HCT116 (cell line): ENCODE results near the gene AUTS2. TPM values are rescaled to one million over a fixed set of nuclear protein-coding genes. Genes with fewer than 3 reads are reported as not detected.

ENCODE experiments used
- ATAC-seq: fragments of 200-7000 bp; cut with Tn5 transposase; 2 replicates; pipeline ENCODE4 v1.9.1; 2020; ENCODE audit warnings: mild to moderate bottlenecking, moderate library complexity
- BruUV-seq: library from RNA; stranded (reverse); fragments of 400-500 nt; replicated peaks from 2 replicates; lab custom pipeline; 2021; lab: Mats Ljungman, UMichigan
- CTCF ChIA-PET: fragments of 300-600 bp; sonication (Branson Sonifier 250); formaldehyde crosslinking; loops from one replicate; lab custom pipeline; 2021; ENCODE audit warnings: antibody characterized with exemption; lab: Charles Lee
- POLR2A ChIA-PET: fragments of 300-600, 350-600 bp; sonication (Branson Sonifier 250); formaldehyde crosslinking; loops from one replicate; lab custom pipeline; 2021; ENCODE audit warnings: antibody characterized with exemption; lab: Charles Lee
- RAD21 ChIA-PET, 2 experiments: fragments of 300-600 bp; sonication (Branson Sonifier 250); formaldehyde crosslinking; loops; one replicate each; lab custom pipeline; 2023; ENCODE audit warnings: low total read pairs in 2 of 2; ENCODE audit not compliant: uncharacterized antibody in 2 of 2, unreplicated experiment in 2 of 2, low non-redundant PET in 1 of 2; lab: Charles Lee
- DNase-seq: peaks from one replicate; pipeline ENCODE4 v3.0.0-alpha.2; 2010; ENCODE audit warnings: low read depth, low spot score
- H2AFZ ChIP-seq: fragments of 200-600 bp; shearing (Covaris generic), sonication (generic); 2 replicates; pipeline ENCODE4 v1.6.1; 2017; ENCODE audit warnings: low read depth, mixed run types, mixed read lengths, antibody characterized with exemption, low read length; ENCODE audit not compliant: poor library complexity, severe bottlenecking
- H3K27ac ChIP-seq: 2 replicates; pipeline ENCODE4 v1.5.1; 2012; ENCODE audit warnings: low read depth, low read length
- H3K27me3 ChIP-seq: fragments of 200-600 bp; sonication (generic); 2 replicates; pipeline ENCODE4 v1.6.1; 2016; ENCODE audit warnings: mixed run types, low read length, mixed read lengths; ENCODE audit not compliant: insufficient read depth
- H3K36me3 ChIP-seq, 2 experiments: fragments of 200-500 bp in 1 of 2; fragments of 200-600 bp in 1 of 2; sonication (Bioruptor generic) in 1 of 2; sonication (generic) in 1 of 2; 2 replicates each; pipeline versions ENCODE4 v1.5.1 to v1.6.1; 2014 to 2016; ENCODE audit warnings: low read length in 2 of 2, inconsistent platforms in 1 of 2, mixed read lengths in 1 of 2, mixed run types in 1 of 2; ENCODE audit not compliant: insufficient read depth in 2 of 2, control insufficient read depth in 1 of 2
- H3K4me1 ChIP-seq, 2 experiments: fragments of 200-600 bp in 1 of 2; sonication (generic) in 1 of 2; 2 replicates each; pipeline versions ENCODE4 v1.5.1 to v1.6.1; 2012 to 2017; ENCODE audit warnings: low read length in 2 of 2, inconsistent platforms in 1 of 2, mild to moderate bottlenecking in 1 of 2, mixed read lengths in 1 of 2, mixed run types in 1 of 2, moderate library complexity in 1 of 2; ENCODE audit not compliant: insufficient read depth in 2 of 2, control insufficient read depth in 1 of 2
- H3K4me2 ChIP-seq: fragments of 200-600 bp; sonication (generic); 2 replicates; pipeline ENCODE4 v1.6.1; 2017; ENCODE audit warnings: mixed run types, low read length, mixed read lengths
- H3K4me3 ChIP-seq, 2 experiments: fragments of 200-600 bp in 1 of 2; sonication (generic) in 1 of 2; replicated peaks in 1 of 2; 2 replicates each; pipeline ENCODE4 v1.5.1; 2011 to 2016; ENCODE audit warnings: low read length in 2 of 2, control low read depth in 1 of 2, low read depth in 1 of 2, mild to moderate bottlenecking in 1 of 2, mixed read lengths in 1 of 2, mixed run types in 1 of 2
- H3K79me2 ChIP-seq: fragments of 200-600 bp; sonication (generic); 2 replicates; pipeline ENCODE4 v1.6.1; 2017; ENCODE audit warnings: mild to moderate bottlenecking, mixed run types, low read length, moderate library complexity, mixed read lengths; ENCODE audit not compliant: insufficient read depth
- H3K9ac ChIP-seq: fragments of 200-600 bp; sonication (generic); 2 replicates; pipeline ENCODE4 v1.6.1; 2016; ENCODE audit warnings: low read length, mixed read lengths
- H3K9me2 ChIP-seq: fragments of 200-600 bp; sonication (generic), shearing (Covaris generic); 2 replicates; pipeline ENCODE4 v1.6.1; 2017; ENCODE audit warnings: mixed run types, mild to moderate bottlenecking, moderate library complexity; ENCODE audit not compliant: insufficient read depth
- H3K9me3 ChIP-seq, 2 experiments: fragments of 200-500 bp in 1 of 2; fragments of 200-600 bp in 1 of 2; sonication (Bioruptor generic) in 1 of 2; sonication (generic) in 1 of 2; 2 replicates each; pipeline ENCODE4 v1.6.1; 2014 to 2017; ENCODE audit warnings: low read length in 2 of 2, mixed read lengths in 2 of 2, inconsistent platforms in 1 of 2, low read depth in 1 of 2, mild to moderate bottlenecking in 1 of 2, mixed run types in 1 of 2, moderate library complexity in 1 of 2; ENCODE audit not compliant: control insufficient read depth in 1 of 2, insufficient read depth in 1 of 2
- H4K20me1 ChIP-seq: fragments of 200-600 bp; sonication (generic), shearing (Covaris generic); 2 replicates; pipeline ENCODE4 v1.6.1; 2017; ENCODE audit warnings: mixed run types, mild to moderate bottlenecking, moderate library complexity; ENCODE audit not compliant: insufficient read depth
- ATF3 ChIP-seq: IDR thresholded peaks from 2 replicates; pipeline ENCODE4 v1.6.1; 2012
- CEBPB ChIP-seq: IDR thresholded peaks from 2 replicates; pipeline ENCODE4 v1.6.1; 2012; ENCODE audit warnings: low read depth
- EGR1 ChIP-seq: IDR thresholded peaks from 2 replicates; pipeline ENCODE4 v1.6.1; 2012; ENCODE audit warnings: low read depth
- ELF1 ChIP-seq: IDR thresholded peaks from 2 replicates; pipeline ENCODE4 v1.6.1; 2012; ENCODE audit warnings: low read depth, borderline replicate concordance
- EZH2phosphoT487 ChIP-seq: fragments of 200-600 bp; IDR thresholded peaks from 2 replicates; pipeline ENCODE4 v1.6.1; 2018; ENCODE audit warnings: antibody characterized with exemption, borderline replicate concordance
- FOSL1 ChIP-seq: IDR thresholded peaks from 2 replicates; pipeline ENCODE4 v1.6.1; 2012; ENCODE audit warnings: low read depth
- JUND ChIP-seq: IDR thresholded peaks from 2 replicates; pipeline ENCODE4 v1.6.1; 2012
- MAX ChIP-seq: IDR thresholded peaks from 2 replicates; pipeline ENCODE4 v1.6.1; 2012
- POLR2A ChIP-seq: IDR thresholded peaks from 2 replicates; pipeline ENCODE4 v1.7.0; 2011; ENCODE audit warnings: borderline replicate concordance; ENCODE audit not compliant: insufficient read depth, insufficient read length; ENCODE audit errors: extremely low read depth
- RAD21 ChIP-seq: IDR thresholded peaks from 2 replicates; pipeline ENCODE4 v1.6.1; 2012; ENCODE audit warnings: low read depth, mild to moderate bottlenecking
- REST ChIP-seq: IDR thresholded peaks from 2 replicates; pipeline ENCODE4 v1.6.1; 2012; ENCODE audit warnings: low read depth
- SIN3A ChIP-seq: IDR thresholded peaks from 2 replicates; pipeline ENCODE4 v1.6.1; 2012; ENCODE audit warnings: low read depth
- SP1 ChIP-seq: IDR thresholded peaks from 2 replicates; pipeline ENCODE4 v1.6.1; 2012; ENCODE audit warnings: low read depth
- SRF ChIP-seq: IDR thresholded peaks from 2 replicates; pipeline ENCODE4 v1.6.1; 2012; ENCODE audit warnings: low read depth
- TCF7L2 ChIP-seq: IDR thresholded peaks from 2 replicates; pipeline ENCODE4 v1.7.0; 2011; ENCODE audit warnings: borderline replicate concordance, inconsistent platforms; ENCODE audit not compliant: insufficient read depth, insufficient read length; ENCODE audit errors: extremely low read depth
- YY1 ChIP-seq: IDR thresholded peaks from 2 replicates; pipeline ENCODE4 v1.6.1; 2011; ENCODE audit warnings: low read length, low read depth, moderate library complexity, mild to moderate bottlenecking; ENCODE audit not compliant: insufficient replicate concordance; ENCODE audit errors: extremely low read depth
- ZFX ChIP-seq: fragments of 450-650 bp; IDR thresholded peaks from 2 replicates; pipeline ENCODE4 v1.6.1; 2017
- ZNF274 ChIP-seq: fragments of 200-500 bp; sonication (Bioruptor generic); IDR thresholded peaks from 2 replicates; pipeline ENCODE4 v1.6.1; 2014; ENCODE audit warnings: mild to moderate bottlenecking, low read depth, low read length, inconsistent platforms
- intact Hi-C: fragments of 100-400 bp; cut with micrococcal nuclease; formaldehyde crosslinking; loops from 2 replicates; pipeline ENCODE4 v1.10.0; 2022
- total RNA-seq: library from RNA; stranded (reverse); gene quantifications from one replicate; pipeline ENCODE4 v1.2.1, GENCODE V29; 2021; ENCODE audit not compliant: unreplicated experiment

The AUTS2 gene
- total RNA-seq, 1 experiment from 2014 or later, result 0.93 TPM

DNA sequence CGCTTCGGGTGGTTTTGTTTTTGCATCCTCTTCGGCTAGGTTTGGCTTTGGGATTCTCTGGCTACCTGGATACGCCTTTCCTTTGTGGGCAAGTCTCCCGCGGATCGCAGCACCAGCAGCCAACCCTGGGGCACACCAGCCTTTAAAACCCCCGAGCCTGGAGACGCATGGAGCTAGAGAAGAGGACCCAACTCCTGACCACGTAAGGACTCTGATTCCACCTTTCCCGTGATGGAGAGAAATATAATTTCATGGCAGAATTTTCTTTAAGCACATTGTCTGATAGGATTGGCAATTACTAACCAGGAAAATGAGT is 998.3 kb downstream of the AUTS2 start:
- Histone ChIP-seq H3K4me2 (no peak overlapping the region), H3K4me1 (no peaks in the 10 kb centered on the region), H3K27me3 (no peaks in the 10 kb centered on the region), H3K9me3 (peaks cover 0 to 3% of the 10 kb centered on the region in 2 experiments; a peak in 2 of 4 replicates), H4K20me1 (no peaks in the 10 kb centered on the region), H3K27ac (no peak overlapping the region), H3K79me2 (no peaks in the 10 kb centered on the region), H3K4me3 (no peak overlapping the region), H3K9me2 (no peaks in the 10 kb centered on the region), H2AFZ (no peak overlapping the region), H3K36me3 (no peaks in the 10 kb centered on the region), H3K9ac (no peak overlapping the region)
- RAD21 ChIA-PET, result no interaction called here
- POLR2A ChIA-PET, result no interaction called here
- CTCF ChIA-PET, result no interaction called here
- intact Hi-C loops, result no loop called here
- no peak for DNase-seq
- no TSS peak for BruUV-seq
- ATAC-seq, result no peak
- TF ChIP-seq SRF (no peak), ELF1 (no peak), EGR1 (no peak), YY1 (no peak), CEBPB (no peak), REST (no peak), SIN3A (no peak), ZFX (no peak), JUND (no peak), EZH2phosphoT487 (no peak), MAX (no peak), TCF7L2 (no peak), RAD21 (no peak), SP1 (no peak), ZNF274 (no peak), FOSL1 (no peak), ATF3 (no peak), POLR2A (no peak)
